ENCODE measurements around the gene AKAP13.

The AKAP13 gene

DNA sequence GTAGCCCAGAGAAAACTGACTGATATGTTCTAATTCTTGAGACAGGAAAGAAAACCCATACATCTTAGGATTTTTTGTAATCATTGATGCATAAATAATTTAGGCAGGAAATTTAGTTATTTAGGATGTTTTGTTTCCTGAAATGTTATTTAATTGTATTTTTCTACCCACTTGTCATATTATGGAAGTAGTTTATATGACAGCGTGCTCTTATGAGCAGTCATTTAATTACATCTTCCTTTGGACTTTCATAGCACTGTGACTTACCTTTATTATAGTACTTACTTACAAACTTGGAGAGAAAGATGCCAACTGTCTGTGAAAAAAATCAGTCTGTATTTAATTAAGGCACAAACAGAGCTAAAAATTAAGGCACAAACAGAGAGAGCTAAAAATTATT lies 65.0 kb downstream of the AKAP13 start:
- DNase-seq (ENCODE audit: low read depth), result no peak

DNA sequence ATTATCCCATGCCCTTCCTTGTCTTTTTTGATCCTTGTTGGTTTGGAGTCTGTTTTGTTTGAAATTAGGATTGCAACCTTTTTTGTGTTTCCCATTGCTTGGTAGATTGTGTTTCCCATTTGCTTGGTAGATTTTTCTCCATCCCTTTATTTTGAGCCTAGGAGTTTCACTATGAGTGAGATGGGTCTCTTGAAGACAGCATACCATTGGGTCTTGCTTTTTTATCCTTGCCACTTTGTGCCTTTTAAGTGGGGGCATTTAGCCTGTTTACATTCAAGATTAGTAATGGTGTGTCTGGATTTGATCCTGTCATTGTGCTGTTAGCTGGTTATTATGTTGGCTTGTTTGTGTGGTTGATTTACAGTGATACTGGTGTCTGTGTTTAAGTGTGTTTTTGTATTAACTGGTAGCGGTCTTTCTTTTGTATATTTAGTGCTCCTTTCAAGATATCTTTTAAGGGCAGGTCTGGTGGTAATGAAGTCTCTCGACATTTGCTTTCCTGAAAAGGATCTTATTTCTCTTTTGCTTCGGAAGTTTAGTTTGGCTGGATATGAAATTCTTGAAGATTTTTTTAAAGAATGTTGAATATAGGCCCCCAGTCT lies 70.8 kb downstream of the AKAP13 start:
- no peak for DNase-seq (ENCODE audit: low read depth)

DNA sequence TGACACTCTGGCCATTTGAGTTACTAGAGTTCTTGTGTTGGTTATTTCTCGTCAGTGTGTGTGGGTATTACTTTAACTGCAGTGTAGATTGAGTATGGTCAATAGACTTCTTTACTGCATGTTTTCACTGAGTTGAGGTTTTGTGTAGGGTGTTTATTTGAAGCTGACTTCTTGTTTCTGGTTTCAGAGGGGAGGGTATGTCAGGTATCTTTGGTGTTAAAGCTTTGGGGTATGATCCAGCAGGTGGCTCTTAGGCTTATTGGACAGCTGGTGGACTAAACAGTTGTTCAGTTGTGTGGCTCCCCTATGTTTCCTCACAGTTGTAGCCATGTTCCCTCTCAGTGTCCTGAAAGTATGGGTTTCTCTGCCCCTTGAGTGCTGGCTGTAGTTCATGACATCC lies 72.0 kb downstream of the AKAP13 start:
- no peak for DNase-seq (ENCODE audit: low read depth)

DNA sequence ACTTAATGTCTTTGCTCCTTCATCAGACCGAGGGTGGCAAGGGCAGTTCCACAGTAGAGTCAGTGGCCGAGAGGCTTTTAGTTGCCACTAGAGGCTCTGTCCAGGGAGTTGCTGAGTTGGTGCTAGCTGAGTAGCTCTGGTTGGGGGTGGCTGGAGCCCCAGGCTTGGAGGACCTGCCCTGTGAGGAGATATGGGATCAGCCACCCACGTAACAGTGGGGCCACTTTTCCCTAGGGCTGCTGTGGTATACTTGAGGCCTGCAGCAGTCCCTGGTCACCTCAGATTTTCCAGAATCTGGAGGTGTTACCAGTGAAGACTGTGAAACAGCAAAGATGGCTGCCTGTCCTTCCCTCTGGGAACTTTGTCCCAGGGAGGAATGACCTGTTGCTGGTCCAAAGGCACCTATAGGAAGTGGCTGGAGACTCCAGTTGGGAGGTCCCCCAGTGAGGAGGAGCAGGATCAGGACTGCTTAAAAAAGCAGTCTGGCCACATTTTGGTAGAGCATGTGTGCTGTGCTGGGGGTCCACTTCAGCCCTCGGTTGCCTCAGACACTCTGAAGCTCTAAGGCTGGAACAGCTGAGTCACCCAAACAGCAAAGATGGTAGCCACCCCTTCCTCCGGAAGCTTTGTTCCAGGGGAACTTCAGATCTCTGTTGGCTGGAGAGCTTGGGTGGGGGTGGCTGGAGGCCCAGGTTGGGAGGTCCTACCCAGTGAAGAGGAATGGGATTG lies 72.9 kb downstream of the AKAP13 start:
- DNase-seq (ENCODE audit: low read depth), result no peak

DNA sequence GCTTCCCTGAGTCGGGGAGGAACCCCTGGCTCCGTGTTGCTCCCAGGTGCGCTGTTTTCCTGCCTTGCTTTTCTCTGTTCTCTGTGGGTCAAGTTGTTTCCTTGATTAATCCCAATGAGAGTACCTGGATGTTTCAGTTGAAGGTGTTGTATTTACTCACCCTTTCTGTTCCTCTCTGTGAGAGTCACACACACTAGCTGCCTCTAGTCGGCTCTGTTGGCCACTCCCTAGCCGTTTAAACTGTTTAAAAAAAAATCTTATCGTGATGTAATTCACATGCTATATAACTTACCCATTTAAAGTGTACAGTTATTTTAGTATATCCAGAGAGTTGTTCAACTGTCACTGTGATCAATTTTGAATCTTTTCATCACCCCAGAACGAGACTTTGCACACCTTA lies 74.0 kb downstream of the AKAP13 start:
- DNase-seq (ENCODE audit: low read depth), result no peak

DNA sequence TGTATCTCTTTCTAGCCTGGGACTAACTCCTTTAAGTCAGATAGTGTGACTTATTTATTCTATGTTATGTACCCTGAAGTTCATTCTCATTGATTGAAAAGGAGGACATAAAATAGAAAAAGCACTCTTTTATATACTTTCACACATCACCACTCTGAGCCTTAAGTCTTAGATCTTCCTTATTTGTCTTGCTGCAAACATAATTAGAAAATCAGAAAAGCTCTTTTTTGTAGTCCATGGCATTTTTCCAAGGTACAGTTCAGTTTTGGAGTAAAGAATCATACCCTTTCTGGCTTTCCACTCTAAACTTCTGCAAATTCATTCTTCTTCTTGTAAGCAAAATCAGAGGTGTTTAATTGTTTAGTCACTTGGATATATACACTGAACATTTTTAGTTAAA lies 75.5 kb downstream of the AKAP13 start:
- DNase-seq (ENCODE audit: low read depth), result no peak

DNA sequence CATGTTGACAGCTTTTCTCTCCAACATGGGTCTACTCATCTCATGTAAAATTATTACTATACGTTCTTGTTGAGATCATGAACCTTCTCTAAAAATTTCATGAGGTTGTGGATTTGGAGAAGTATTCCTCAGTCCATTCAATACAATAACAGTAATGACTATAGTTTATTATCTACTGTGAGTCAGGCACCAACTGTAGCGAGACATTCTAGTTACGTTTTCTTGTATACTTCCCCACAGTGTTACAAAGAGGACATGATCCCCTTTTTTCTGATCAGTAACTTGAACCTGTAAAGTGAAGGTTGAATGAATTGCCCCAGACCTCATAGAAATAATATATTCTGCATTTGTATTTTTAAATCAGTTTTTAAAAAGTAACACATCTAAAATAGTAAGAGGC lies 76.4 kb downstream of the AKAP13 start:
- no peak for DNase-seq (ENCODE audit: low read depth)

DNA sequence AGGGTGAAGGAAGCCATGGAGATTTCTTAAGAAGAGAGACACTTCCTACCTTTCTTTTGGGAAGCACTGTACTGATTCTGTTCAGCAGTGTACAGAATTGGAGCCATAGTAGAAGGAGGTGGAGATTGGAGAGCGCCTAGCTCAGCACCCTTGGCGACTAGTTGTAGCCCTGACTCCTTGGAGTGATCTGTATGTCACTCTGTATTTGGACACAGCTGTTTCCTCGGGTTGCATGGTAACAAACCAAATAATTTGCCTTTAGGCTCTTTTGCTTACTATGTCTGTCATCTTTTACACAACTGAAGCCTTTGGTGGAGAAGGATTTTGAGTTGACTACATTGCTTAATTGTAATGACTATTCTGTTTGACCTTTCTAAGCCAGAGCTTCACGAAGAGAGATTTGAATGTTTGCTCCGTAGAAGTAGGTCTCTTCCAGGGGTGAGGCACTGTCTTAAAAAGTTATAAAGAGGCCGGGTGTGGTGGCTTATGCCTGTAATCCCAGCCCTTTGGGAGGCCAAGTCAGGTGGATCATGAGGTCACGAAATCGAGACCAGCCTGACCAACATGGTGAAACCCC lies 77.1 kb downstream of the AKAP13 start:
- DNase-seq (ENCODE audit: low read depth), result no peak

DNA sequence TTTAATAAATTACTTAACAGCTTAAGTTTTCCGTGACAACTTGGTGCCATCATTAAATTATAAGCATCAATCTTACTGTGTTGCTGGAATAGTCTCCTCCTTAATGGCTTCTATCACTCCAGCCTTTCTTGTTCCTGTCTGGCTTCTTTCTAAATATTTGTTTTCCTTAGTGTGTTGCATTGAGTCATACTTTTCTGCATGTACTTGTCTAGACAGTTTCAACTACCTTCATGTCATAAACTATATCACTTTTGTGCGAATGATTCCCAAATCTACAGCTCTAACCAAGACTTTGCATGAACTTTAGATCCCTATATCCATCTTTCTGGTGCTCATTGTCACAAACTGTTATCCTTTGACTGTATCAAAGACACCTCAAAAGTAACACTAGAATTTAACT lies 78.4 kb downstream of the AKAP13 start:
- no peak for DNase-seq (ENCODE audit: low read depth)

DNA sequence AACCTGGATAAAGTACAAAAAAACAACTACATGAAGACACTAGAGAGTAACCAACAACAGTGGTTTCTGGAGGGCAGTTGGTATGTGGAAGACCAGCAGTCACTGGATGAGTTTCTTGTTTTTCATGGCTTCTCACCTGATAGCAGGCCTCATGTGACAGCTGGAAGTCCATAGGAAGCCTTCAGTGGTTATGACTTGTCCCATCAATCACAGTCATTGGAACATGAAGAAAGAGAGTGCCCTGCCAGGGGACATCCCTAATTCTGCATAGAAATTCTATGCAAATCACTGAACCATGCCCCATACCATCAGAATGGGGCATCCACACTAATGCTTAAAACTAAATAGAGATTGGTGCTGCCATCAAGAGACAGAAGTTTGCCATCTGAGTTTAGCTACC lies 81.6 kb downstream of the AKAP13 start:
- DNase-seq (ENCODE audit: low read depth), result no peak

DNA sequence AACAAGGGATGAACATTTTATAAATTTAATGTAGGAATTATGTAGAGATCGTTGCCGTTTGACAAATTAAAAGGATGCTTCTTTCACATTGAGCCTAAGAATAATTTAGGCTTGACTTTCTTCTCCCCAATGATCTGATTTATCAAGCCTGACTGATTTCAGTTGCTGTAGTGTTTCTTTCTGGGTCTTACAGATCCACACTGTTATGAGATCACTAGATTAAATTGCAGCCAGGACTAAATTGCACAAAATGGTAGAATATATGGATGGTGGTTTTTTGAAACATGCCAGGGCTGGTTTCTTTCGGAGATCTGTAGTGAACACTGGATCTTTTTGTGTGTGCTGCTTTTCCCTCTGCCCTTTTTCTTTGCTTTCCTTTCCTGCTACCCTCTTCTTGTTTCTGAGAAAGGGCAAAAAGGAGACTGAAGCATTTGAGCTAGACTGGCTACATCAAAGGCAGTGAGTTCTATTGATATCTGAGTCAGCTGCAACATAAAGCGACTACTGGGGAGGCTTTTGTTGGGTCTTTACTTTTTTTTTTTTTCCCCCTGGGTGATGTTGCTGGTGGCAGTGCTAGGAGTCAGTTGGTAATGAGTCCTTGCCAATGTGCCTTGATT lies 83.0 kb downstream of the AKAP13 start:
- no peak for DNase-seq (ENCODE audit: low read depth)

DNA sequence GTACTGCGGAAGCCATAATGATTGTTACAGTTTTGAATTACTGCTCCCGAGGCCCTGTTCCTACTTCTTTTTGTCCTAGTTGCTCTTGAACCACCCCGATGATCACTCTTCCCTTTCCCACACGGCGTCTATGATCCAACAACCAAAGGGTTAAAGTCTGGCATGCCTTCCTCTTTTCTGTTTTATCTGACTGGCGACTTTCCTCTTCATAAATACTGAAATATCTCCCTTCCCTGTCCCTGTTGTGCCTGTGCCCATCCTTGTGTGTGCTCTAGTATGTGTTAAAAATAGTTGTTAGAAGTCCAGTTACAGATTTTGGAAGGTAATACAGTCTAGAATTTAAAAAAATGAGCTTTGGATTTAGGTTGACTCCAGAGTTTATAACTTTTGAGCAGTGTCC lies 83.6 kb downstream of the AKAP13 start:
- no peak for DNase-seq (ENCODE audit: low read depth)

DNA sequence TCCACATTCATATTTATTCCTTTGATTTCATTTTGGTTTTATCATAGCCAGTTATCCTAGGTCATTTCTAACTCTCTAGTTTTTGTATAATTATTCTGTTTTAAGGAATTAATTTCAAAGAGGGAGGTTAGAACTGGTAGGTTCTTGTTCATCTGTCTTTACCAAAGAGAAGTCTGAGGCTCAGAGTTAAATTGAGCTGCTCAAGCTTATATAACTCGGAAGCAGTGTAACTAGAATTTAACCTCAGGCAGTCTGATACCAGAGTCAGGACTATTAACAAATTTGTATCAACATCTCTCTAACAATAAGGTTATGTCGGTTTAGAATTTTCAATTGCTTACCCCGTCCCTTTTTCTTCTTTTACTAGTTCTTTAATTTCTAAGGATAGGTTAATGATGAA lies 84.1 kb downstream of the AKAP13 start:
- no peak for DNase-seq (ENCODE audit: low read depth)

DNA sequence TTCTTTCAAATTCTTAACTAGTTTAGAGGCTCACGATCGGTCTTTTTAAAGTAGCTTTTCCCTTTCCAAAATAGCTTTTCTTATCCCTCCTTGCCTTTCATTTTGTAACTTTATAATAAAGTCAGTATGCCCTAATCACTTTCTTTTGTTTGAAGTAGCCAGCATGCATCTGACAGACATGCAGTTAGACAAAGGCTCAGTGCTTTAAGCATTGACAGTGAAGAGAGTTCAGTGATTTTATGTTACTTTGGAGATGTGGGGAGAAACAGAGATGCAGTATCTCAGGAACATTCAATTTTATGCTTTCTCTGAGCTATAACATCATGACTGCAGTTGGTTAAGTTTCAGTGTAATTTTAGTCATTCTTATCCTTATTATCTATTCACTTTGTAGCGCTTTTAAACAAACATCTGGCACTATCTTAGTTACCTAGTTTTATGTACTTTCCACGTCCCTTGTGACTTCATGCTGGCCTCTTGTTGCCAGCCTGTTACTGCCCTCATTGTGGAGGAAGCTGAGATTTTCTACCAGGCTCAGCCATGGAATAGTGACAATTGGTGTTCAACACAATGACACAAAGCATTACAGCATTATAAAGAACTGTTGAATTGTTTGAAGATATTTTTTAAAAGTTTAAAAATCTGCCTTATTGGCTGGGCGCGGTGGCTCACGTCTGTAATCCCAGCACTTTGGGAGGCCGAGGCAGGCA lies 90.3 kb downstream of the AKAP13 start:
- DNase-seq (ENCODE audit: low read depth), result no peak

DNA sequence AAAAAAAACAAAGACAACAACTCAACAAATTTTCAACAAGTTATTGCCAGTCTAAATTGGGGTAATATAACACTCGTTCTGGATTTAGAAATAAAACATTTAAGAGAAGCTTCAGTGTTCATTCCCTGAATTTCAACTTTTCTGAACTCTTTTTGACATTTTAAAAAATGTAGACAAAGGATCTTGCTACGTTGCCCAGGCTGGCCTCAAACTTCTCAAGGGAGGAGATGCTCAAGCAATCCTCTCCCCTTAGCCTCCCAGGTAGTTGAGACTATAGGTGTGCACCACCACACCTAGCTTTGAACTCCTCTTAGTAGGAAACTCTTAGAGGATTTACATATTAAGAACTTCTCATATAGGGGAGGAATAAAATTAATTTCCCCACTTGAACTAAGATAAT lies 91.9 kb downstream of the AKAP13 start:
- no peak for DNase-seq (ENCODE audit: low read depth)

DNA sequence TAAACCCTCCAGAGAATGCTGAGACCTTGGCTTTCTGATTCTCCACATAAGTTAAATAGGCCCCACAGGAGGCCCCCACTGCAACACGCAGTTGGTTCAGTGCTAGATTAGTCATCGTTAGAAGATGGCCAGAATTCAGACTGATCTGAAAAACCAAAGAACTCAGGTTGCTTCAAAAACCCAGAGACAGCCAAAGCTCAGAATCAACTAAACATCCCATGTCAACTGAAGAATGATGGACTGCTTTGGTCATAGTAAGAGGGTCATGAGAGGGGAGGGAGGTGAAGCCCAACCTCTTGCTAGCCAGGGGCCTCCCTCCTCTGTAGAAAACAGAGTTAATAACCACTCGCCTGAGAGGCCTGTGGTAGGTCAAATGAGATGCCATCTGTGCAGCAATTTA lies 93.1 kb downstream of the AKAP13 start:
- no peak for DNase-seq (ENCODE audit: low read depth)

DNA sequence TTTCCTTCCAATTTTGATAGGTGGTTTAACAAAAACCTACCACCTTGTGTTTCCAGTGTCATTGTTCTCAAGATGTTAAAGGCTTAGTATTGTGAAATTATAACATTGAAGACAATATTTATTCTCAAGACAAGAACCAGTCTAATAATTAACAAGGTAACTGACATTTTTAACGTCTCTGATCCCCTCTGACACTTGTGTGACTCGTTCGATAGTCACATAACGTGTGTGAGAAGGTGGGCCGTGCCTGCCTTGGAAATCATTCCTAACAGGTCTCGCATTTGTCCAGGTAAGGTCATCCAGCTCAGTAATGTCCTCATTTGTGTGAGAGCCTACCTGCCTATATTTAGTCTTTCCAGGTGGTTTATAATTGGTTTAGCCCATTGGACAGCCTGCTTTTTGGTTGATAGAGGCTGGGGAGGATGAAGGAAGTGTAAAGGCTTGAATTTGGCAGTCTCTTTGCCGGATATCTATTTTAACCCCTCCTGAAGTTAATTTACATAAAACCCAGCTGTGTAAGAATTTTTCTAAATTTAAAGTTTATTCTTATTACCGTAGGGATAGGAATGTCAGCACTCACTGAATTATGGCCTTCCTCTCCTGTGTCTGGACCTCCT lies 94.4 kb downstream of the AKAP13 start:
- DNase-seq (ENCODE audit: low read depth), result no peak

DNA sequence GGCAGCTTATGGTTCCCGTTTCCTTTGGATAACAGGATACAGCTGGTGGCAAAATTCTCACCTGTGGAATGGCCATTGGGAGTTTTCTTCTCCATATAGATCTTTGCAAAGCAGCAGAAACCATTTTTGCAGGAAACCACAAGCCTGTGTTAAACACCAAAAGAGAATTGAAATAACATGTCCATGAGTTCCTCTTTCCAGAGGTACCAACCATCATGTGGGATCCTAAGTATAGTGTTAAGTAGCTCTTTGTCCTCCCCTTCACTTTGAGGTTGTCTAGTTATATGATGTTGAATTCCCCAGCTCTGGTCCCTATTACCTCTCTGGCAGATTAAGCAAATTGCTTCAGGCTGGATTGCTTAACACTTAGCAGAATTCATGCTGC lies 94.9 kb downstream of the AKAP13 start:
- no peak for DNase-seq (ENCODE audit: low read depth)

DNA sequence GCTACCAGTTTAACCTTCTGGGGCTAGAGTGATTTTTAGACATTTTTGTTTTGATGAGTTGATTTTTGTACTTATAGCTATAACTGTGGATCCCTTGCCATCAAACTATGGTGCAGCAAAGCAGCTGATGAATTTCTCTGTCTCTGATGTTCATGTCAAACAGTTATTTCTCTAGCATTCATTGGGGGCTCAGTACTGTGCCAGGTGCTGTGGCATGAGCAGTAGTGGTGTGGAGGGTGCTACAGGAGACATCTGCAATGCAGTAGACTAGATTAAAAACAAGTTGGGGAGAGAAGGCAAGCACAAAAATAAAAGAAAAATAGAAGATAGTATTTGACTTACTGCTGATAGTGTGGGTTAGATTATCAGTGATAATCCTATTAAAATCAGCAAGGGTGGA lies 95.3 kb downstream of the AKAP13 start:
- no peak for DNase-seq (ENCODE audit: low read depth)

DNA sequence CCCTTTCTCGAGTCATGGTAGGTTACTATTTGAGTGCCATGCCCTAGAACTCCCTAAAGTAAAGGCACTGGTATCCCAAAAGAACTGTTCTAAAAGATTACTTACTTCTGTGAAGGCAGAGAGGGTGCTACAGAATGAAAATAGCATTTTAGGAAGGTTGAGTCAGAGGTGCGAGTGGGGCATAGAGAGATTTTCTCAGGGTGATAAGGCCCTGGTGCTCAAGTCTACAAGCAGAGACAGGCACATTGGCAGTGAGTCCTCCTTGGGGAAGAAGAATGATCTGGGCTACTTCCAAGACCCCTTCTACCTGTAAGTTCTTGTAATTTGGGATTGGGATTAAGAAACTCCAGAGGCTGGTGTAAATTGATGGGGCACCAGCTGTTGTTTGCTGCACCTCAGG lies 96.7 kb downstream of the AKAP13 start:
- no peak for DNase-seq (ENCODE audit: low read depth)

DNA sequence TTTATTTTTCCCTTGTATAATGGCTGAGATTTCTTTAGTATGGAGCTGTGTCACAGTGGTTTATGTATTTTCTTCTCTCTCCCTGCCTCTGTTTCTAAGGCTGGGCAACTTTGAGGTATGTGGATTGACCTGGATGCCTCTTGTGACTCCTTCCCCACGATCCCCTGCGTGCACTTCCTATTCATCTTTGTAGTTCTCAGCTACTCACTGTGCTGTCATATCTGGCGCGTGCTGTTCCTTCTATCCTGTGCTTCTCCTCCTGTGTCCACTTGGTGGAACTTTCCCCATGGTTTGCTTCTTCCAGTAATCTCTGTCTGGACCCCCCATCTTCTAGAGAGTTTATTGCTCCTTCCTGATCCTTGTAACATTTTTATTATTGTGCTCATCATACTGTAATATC lies 97.3 kb downstream of the AKAP13 start:
- DNase-seq (ENCODE audit: low read depth), result no peak

DNA sequence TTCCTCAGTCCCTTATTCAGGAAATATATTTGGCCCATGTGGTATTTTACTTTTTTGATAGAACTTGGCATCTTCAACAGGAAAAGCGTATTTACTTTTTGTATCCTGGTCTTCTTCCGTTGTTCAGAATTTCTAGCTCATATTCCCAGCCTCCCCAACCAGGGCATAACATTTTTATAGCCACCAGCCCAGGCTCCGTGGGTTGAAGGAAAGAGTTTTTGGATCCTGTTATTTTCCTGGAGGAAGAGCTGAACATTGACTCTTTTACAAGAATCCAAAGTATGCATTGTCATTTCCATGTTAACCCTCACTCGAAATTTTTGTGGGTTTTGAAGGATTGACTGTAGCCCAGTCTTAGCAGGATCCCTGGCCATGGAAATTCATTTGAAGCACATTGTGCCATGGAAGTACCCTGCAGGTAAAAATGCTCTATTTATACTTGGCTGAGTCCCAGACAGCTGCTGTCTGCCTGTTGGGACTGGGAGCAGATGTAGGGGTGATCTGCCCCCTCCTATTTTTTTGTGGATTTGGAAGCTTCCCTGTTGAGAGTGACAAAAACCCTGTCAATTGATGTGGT lies 98.8 kb downstream of the AKAP13 start:
- no peak for DNase-seq (ENCODE audit: low read depth)
